SK-N-SH (cell line): Measurements from ENCODE around the gene CMA1. TPM values are rescaled to one million over a fixed set of nuclear protein-coding genes. Genes with fewer than 3 reads are reported as not detected.

Source experiments
- CTCF ChIA-PET: fragments of 300-600, 350-600 bp; formaldehyde crosslinking; extraction: SDS; loops from one replicate; lab custom pipeline; 2021; lab: Yijun Ruan, JAX
- POLR2A ChIA-PET: fragments of 350-600 bp; sonication (Branson Sonifier 250); formaldehyde crosslinking; extraction: SDS; loops from one replicate; lab custom pipeline; 2020; ENCODE audit warnings: antibody characterized with exemption, inconsistent platforms; lab: Yijun Ruan, JAX
- DNase-seq: peaks from one replicate; pipeline ENCODE4 v3.0.0; 2012
- H2AFZ ChIP-seq: fragments of 200-600 bp; sonication (generic); 2 replicates; pipeline ENCODE4 v1.8.1; 2016; ENCODE audit warnings: antibody characterized with exemption, mild to moderate bottlenecking, low read depth
- H3F3A ChIP-seq: fragments of 200-600 bp; sonication (generic); replicated peaks from 2 replicates; pipeline ENCODE3; 2016; ENCODE audit warnings: antibody characterized with exemption, mild to moderate bottlenecking; ENCODE audit not compliant: insufficient read depth
- H3K27ac ChIP-seq, 2 experiments: fragments of 200-500 bp in 1 of 2; fragments of 200-600 bp in 1 of 2; sonication (Bioruptor generic) in 1 of 2; sonication (generic), shearing (Covaris generic) in 1 of 2; 2 replicates each; pipeline versions ENCODE4 v1.5.1 to v1.6.1; 2014 to 2016; ENCODE audit warnings: low read depth in 2 of 2, inconsistent platforms in 1 of 2, low read length in 1 of 2, mild to moderate bottlenecking in 1 of 2, mixed read lengths in 1 of 2
- H3K27me3 ChIP-seq: fragments of 200-600 bp; sonication (generic), shearing (Covaris generic); 2 replicates; pipeline ENCODE4 v1.6.1; 2016; ENCODE audit warnings: mixed run types; ENCODE audit not compliant: insufficient read depth
- H3K36me3 ChIP-seq, 2 experiments: fragments of 200-500 bp in 1 of 2; fragments of 200-600 bp in 1 of 2; sonication (Bioruptor generic) in 1 of 2; sonication (generic) in 1 of 2; replicated peaks in 1 of 2; 2 replicates each; pipeline versions ENCODE3 to v1.5.1; 2014 to 2016; ENCODE audit warnings: low read length in 1 of 2, mild to moderate bottlenecking in 1 of 2; ENCODE audit not compliant: insufficient read depth in 2 of 2, control insufficient read depth in 1 of 2
- H3K4me1 ChIP-seq, 2 experiments: fragments of 200-500 bp in 1 of 2; fragments of 200-600 bp in 1 of 2; sonication (Bioruptor generic) in 1 of 2; sonication (generic), shearing (Covaris generic) in 1 of 2; 2 replicates each; pipeline versions ENCODE4 v1.5.1 to v1.6.1; 2014 to 2016; ENCODE audit warnings: low read depth in 1 of 2, low read length in 1 of 2, mixed run types in 1 of 2; ENCODE audit not compliant: insufficient read depth in 2 of 2, control insufficient read depth in 1 of 2
- H3K4me2 ChIP-seq: fragments of 200-600 bp; sonication (generic), shearing (Covaris generic); 2 replicates; pipeline ENCODE4 v1.6.1; 2017; ENCODE audit warnings: mixed run types
- H3K4me3 ChIP-seq, 2 experiments: fragments of 200-500 bp in 1 of 2; fragments of 200-600 bp in 1 of 2; sonication (Bioruptor generic) in 1 of 2; sonication (generic), shearing (Covaris generic) in 1 of 2; 2 replicates each; pipeline versions ENCODE4 v1.5.1 to v1.8.1; 2014 to 2016; ENCODE audit warnings: low read depth in 2 of 2, inconsistent platforms in 1 of 2, low read length in 1 of 2, mild to moderate bottlenecking in 1 of 2, mixed read lengths in 1 of 2, moderate library complexity in 1 of 2
- H3K79me2 ChIP-seq: fragments of 200-600 bp; sonication (generic); 2 replicates; pipeline ENCODE4 v1.8.1; 2017; ENCODE audit warnings: mild to moderate bottlenecking; ENCODE audit not compliant: insufficient read depth
- H3K9ac ChIP-seq: fragments of 200-600 bp; sonication (generic); 2 replicates; pipeline ENCODE4 v1.6.1; 2017; ENCODE audit warnings: mixed run types
- H3K9me2 ChIP-seq: fragments of 200-600 bp; sonication (generic); 2 replicates; pipeline ENCODE4 v1.6.1; 2017; ENCODE audit warnings: mixed run types
- H3K9me3 ChIP-seq: fragments of 200-600 bp; sonication (generic); 2 replicates; pipeline ENCODE4 v1.6.1; 2017; ENCODE audit warnings: mixed run types, mild to moderate bottlenecking, moderate library complexity
- H4K20me1 ChIP-seq: fragments of 200-600 bp; sonication (generic); 2 replicates; pipeline ENCODE4 v1.6.1; 2017; ENCODE audit warnings: mild to moderate bottlenecking, mixed run types; ENCODE audit not compliant: insufficient read depth
- CTCF ChIP-seq: fragments of 200-600 bp; sonication (generic); IDR thresholded peaks from 2 replicates; pipeline ENCODE4 v1.6.1; 2017; ENCODE audit warnings: antibody characterized with exemption, mild to moderate bottlenecking, moderate library complexity
- EP300 ChIP-seq, 2 experiments: IDR thresholded peaks; 2 replicates each; pipeline versions ENCODE4 v1.4.0 to v1.6.1; 2012; ENCODE audit warnings: borderline replicate concordance in 1 of 2, low read depth in 1 of 2, low read length in 1 of 2
- FOSL2 ChIP-seq: IDR thresholded peaks from 2 replicates; pipeline ENCODE4 v1.4.0; 2012; ENCODE audit warnings: low read depth, mild to moderate bottlenecking, moderate library complexity, borderline replicate concordance
- FOXM1 ChIP-seq: IDR thresholded peaks from 2 replicates; pipeline ENCODE4 v1.4.0; 2012; ENCODE audit warnings: low read depth, mild to moderate bottlenecking
- GABPA ChIP-seq: IDR thresholded peaks from 2 replicates; pipeline ENCODE4 v1.4.0; 2012; ENCODE audit warnings: low read depth, mild to moderate bottlenecking
- GATA2 ChIP-seq: sonication (generic); formaldehyde crosslinking; IDR thresholded peaks from 2 replicates; pipeline ENCODE4 v1.5.0; 2020; ENCODE audit warnings: mild to moderate bottlenecking, missing genetic modification reagents
- JUND ChIP-seq: IDR thresholded peaks from 2 replicates; pipeline ENCODE4 v1.4.0; 2012
- MAX ChIP-seq: IDR thresholded peaks from 2 replicates; pipeline ENCODE4 v1.4.0; 2012; ENCODE audit warnings: low read depth
- NFIC ChIP-seq: IDR thresholded peaks from 2 replicates; pipeline ENCODE4 v1.4.0; 2012; ENCODE audit warnings: borderline replicate concordance
- POLR2AphosphoS5 ChIP-seq: IDR thresholded peaks from 2 replicates; pipeline ENCODE4 v1.6.1; 2012; ENCODE audit warnings: low read depth, low read length
- RCOR1 ChIP-seq: fragments of 150-350 bp; IDR thresholded peaks from 2 replicates; pipeline ENCODE4 v1.6.1; 2017; ENCODE audit warnings: antibody characterized with exemption, low read length
- REST ChIP-seq: IDR thresholded peaks from 2 replicates; pipeline ENCODE4 v1.6.1; 2012; ENCODE audit warnings: mild to moderate bottlenecking, low read depth, low read length, moderate library complexity
- SIN3A ChIP-seq: IDR thresholded peaks from 2 replicates; pipeline ENCODE4 v1.6.1; 2012; ENCODE audit warnings: low read depth, mild to moderate bottlenecking, low read length, moderate library complexity, borderline replicate concordance
- TCF12 ChIP-seq: IDR thresholded peaks from 2 replicates; pipeline ENCODE4 v1.4.0; 2012
- TEAD4 ChIP-seq: IDR thresholded peaks from 2 replicates; pipeline ENCODE4 v1.4.0; 2012; ENCODE audit warnings: mild to moderate bottlenecking, borderline replicate concordance; ENCODE audit not compliant: insufficient read depth
- USF1 ChIP-seq: IDR thresholded peaks from 2 replicates; pipeline ENCODE4 v1.4.0; 2012; ENCODE audit warnings: low read depth, borderline replicate concordance
- USF2 ChIP-seq: fragments of 150-350 bp; IDR thresholded peaks from 2 replicates; pipeline ENCODE4 v1.6.1; 2017; ENCODE audit warnings: antibody characterized with exemption, low read length, low read depth, borderline replicate concordance
- WGBS: methylation state at CpG from one replicate; pipeline ENCODE4 v1.1.6; 2017; ENCODE audit warnings: low lambda C conversion rate; 5-methylcytosine and 5-hydroxymethylcytosine counted together
- polyA plus RNA-seq, 3 experiments: library from polyadenylated mRNA; depleted of rRNA; stranded (reverse); fragments of >200 nt; gene quantifications; 2 replicates each; pipeline ENCODE4 v1.2.3, GENCODE V29; 2012
- TF ChIP-seq, protein P1 (sequence below): fragments of 150-350 bp; IDR thresholded peaks from 2 replicates; pipeline ENCODE4 v1.6.1; 2016; ENCODE audit warnings: mild to moderate bottlenecking, low read depth, low read length

The CMA1 gene
- polyA plus RNA-seq, 1 of the 3 experiments (the other 2 are of a cell fraction) = not detected

- H3K79me2 ChIP-seq = no peaks in the 10 kb centered on the region
- POLR2A ChIA-PET = no interaction called here
These were observed 49.3 kb downstream of the CMA1 start for GRCh38 chr14:24458736-24459135.

More at GRCh38 chr14:24458736-24459135, 49.3 kb downstream of the CMA1 start:
- no peak for DNase-seq
- CTCF ChIA-PET = interaction anchor here (1.5 kb wide), 1 partner anchor 23 kb away, joined by 4 read pairs; no protein-coding TSS in a partner anchor
- peaks cover 4% of the 10 kb centered on the region; the same call in 1 of the 2 replicates for H3K9me3 ChIP-seq
- no peaks in the 10 kb centered on the region for H3K4me1 ChIP-seq
- WGBS = 71% methylated on average over 1 of the region's 1 CpG
- no peak for TF ChIP-seq TCF12
- no peak for TF ChIP-seq GABPA
- no peak for TF ChIP-seq FOSL2
- TF ChIP-seq GATA2 (CRISPR knock-in tag) = no peak
- TF ChIP-seq MAX = no peak
- no peak for TF ChIP-seq JUND
- TF ChIP-seq FOXM1 = no peak
- no peak for TF ChIP-seq USF1
- TF ChIP-seq RCOR1 = no peak
- TF ChIP-seq USF2 = no peak
- no peak for TF ChIP-seq NFIC
- no peak for TF ChIP-seq CTCF
- TF ChIP-seq EP300 (IDR thresholded peaks at IDR 0.05; ENCODE audit: borderline replicate concordance in 1 of 2, low read depth in 1 of 2, low read length in 1 of 2) = no peak
- no peak for TF ChIP-seq POLR2AphosphoS5
- no peak for TF ChIP-seq TEAD4
- TF ChIP-seq, protein P1, sequence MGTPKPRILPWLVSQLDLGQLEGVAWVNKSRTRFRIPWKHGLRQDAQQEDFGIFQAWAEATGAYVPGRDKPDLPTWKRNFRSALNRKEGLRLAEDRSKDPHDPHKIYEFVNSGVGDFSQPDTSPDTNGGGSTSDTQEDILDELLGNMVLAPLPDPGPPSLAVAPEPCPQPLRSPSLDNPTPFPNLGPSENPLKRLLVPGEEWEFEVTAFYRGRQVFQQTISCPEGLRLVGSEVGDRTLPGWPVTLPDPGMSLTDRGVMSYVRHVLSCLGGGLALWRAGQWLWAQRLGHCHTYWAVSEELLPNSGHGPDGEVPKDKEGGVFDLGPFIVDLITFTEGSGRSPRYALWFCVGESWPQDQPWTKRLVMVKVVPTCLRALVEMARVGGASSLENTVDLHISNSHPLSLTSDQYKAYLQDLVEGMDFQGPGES = no peak
- no peak for TF ChIP-seq REST
- no peak for TF ChIP-seq SIN3A
- no peaks in the 10 kb centered on the region for H3K9me2 ChIP-seq
- H3F3A ChIP-seq = no peaks in the 10 kb centered on the region
- H3K27ac ChIP-seq = no peak overlapping the region
- peaks cover 0 to 9% of the 10 kb centered on the region in 2 experiments for H3K36me3 ChIP-seq
- no peak overlapping the region for H3K9ac ChIP-seq
- no peaks in the 10 kb centered on the region for H4K20me1 ChIP-seq
- no peaks in the 10 kb centered on the region for H3K27me3 ChIP-seq
- no peak overlapping the region for H3K4me3 ChIP-seq
- no peak overlapping the region for H3K4me2 ChIP-seq
- H2AFZ ChIP-seq = no peak overlapping the region
